CD4-positive, alpha-beta T cell treated with Interleukin-15 for 4 hours (primary cell): ENCODE measurements around the gene PRICKLE1.

Source experiments
- DNase-seq: peaks from one replicate; pipeline ENCODE4 v3.0.0-alpha.2; 2020; ENCODE audit warnings: low spot score

Gene PRICKLE1

GRCh38 chr12:42588524-42589464, 752 bp downstream of the PRICKLE1 start:
- DNase-seq: no peak

- DNase-seq: no peak
Measured at GRCh38 chr12:42587601-42588523, 1.7 kb downstream of the PRICKLE1 start.

GRCh38 chr12:42586268-42586667, 3.3 kb downstream of the PRICKLE1 start:
- DNase-seq: no peak

- DNase-seq: no peak
Measured at GRCh38 chr12:42585841-42586216, 3.7 kb downstream of the PRICKLE1 start.

GRCh38 chr12:42585154-42585840, 4.2 kb downstream of the PRICKLE1 start:
- no peak for DNase-seq

GRCh38 chr12:42584651-42585111, 4.9 kb downstream of the PRICKLE1 start:
- no peak for DNase-seq

GRCh38 chr12:42583016-42583415, 6.5 kb downstream of the PRICKLE1 start:
- DNase-seq: no peak

GRCh38 chr12:42582498-42582897, 7.0 kb downstream of the PRICKLE1 start:
- no peak for DNase-seq

GRCh38 chr12:42582050-42582449, 7.5 kb downstream of the PRICKLE1 start:
- DNase-seq: no peak

- DNase-seq: no peak
Measured at GRCh38 chr12:42576374-42576773, 13.2 kb downstream of the PRICKLE1 start.

- no peak for DNase-seq
Measured at GRCh38 chr12:42575717-42576116, 13.8 kb downstream of the PRICKLE1 start.

GRCh38 chr12:42574851-42575266, 14.7 kb downstream of the PRICKLE1 start:
- no peak for DNase-seq

GRCh38 chr12:42571327-42572009, 18.1 kb downstream of the PRICKLE1 start:
- DNase-seq: no peak

GRCh38 chr12:42570076-42570475, 19.5 kb downstream of the PRICKLE1 start:
- DNase-seq: no peak

- DNase-seq: no peak
Measured at GRCh38 chr12:42568952-42569915, 20.3 kb downstream of the PRICKLE1 start.

GRCh38 chr12:42565633-42566032, 23.9 kb downstream of the PRICKLE1 start:
- no peak for DNase-seq

- no peak for DNase-seq
Measured at GRCh38 chr12:42564996-42565395, 24.6 kb downstream of the PRICKLE1 start.

- no peak for DNase-seq
Measured at GRCh38 chr12:42564556-42564955, 25.0 kb downstream of the PRICKLE1 start.

- no peak for DNase-seq
Measured at GRCh38 chr12:42560977-42561376, 28.6 kb downstream of the PRICKLE1 start.

GRCh38 chr12:42557586-42558172, 31.9 kb downstream of the PRICKLE1 start:
- DNase-seq: no peak
